GM08714 (cell line): ENCODE data around the gene GUCA2A.

ENCODE experiments used
- H3K4me3 ChIP-seq: fragments of 200-500 bp; sonication (Bioruptor generic); 2 replicates; pipeline ENCODE4 v1.5.1; 2014; ENCODE audit warnings: mild to moderate bottlenecking, low read length, inconsistent platforms
- ZNF274 ChIP-seq: IDR thresholded peaks from 2 replicates; pipeline ENCODE4 v1.6.1; 2012; ENCODE audit warnings: mild to moderate bottlenecking, low read depth, low read length

Gene GUCA2A

GRCh38 chr1:42152907-42153600 is 11.5 kb downstream of the GUCA2A start, which contains the start of gene GUCA2B:
Gene GUCA2B (plus strand): TSS chr1:42153410. CDS start chr1:42153451, 41 bp downstream.
- H3K4me3 ChIP-seq, result no peak within 1 kb of the TSS
- TF ChIP-seq ZNF274, result no peak

- TF ChIP-seq ZNF274, result no peak
These were observed 12.4 kb downstream of the GUCA2A start for GRCh38 chr1:42152119-42152518.

GRCh38 chr1:42150651-42151050 is 13.9 kb downstream of the GUCA2A start:
- no peak for TF ChIP-seq ZNF274

More at GRCh38 chr1:42152119-42152518, 12.4 kb downstream of the GUCA2A start:
- H3K4me3 ChIP-seq, result no peak overlapping the region

GRCh38 chr1:42148166-42148565 is 16.4 kb downstream of the GUCA2A start:
- no peak overlapping the region for H3K4me3 ChIP-seq
- no peak for TF ChIP-seq ZNF274

More at GRCh38 chr1:42150651-42151050, 13.9 kb downstream of the GUCA2A start:
- no peak overlapping the region for H3K4me3 ChIP-seq

- TF ChIP-seq ZNF274, result no peak
- no peak overlapping the region for H3K4me3 ChIP-seq
These were observed 17.8 kb downstream of the GUCA2A start for GRCh38 chr1:42146626-42147320.

- no peak for TF ChIP-seq ZNF274
- H3K4me3 ChIP-seq, result no peak overlapping the region
These were observed 18.6 kb downstream of the GUCA2A start for GRCh38 chr1:42145764-42146625.

GRCh38 chr1:42145389-42145716 is 19.2 kb downstream of the GUCA2A start:
- no peak for TF ChIP-seq ZNF274
- no peak overlapping the region for H3K4me3 ChIP-seq

- TF ChIP-seq ZNF274, result no peak
These were observed 19.7 kb downstream of the GUCA2A start for GRCh38 chr1:42144711-42145388.

GRCh38 chr1:42143896-42144710 is 20.4 kb downstream of the GUCA2A start:
- H3K4me3 ChIP-seq, result no peak overlapping the region
- no peak for TF ChIP-seq ZNF274

More at GRCh38 chr1:42144711-42145388, 19.7 kb downstream of the GUCA2A start:
- H3K4me3 ChIP-seq, result no peak overlapping the region

- H3K4me3 ChIP-seq, result no peak overlapping the region
- no peak for TF ChIP-seq ZNF274
These were observed 21.5 kb downstream of the GUCA2A start for GRCh38 chr1:42142894-42143675.

- TF ChIP-seq ZNF274, result no peak
- no peak overlapping the region for H3K4me3 ChIP-seq
These were observed 22.6 kb downstream of the GUCA2A start for GRCh38 chr1:42141978-42142377.

- H3K4me3 ChIP-seq, result no peak overlapping the region
- no peak for TF ChIP-seq ZNF274
These were observed 24.4 kb downstream of the GUCA2A start for GRCh38 chr1:42140191-42140590.
